K562 (cell line): ENCODE measurements around the gene SETD4. TPM values are rescaled to one million over a fixed set of nuclear protein-coding genes. Genes with fewer than 3 reads are reported as not detected.

Experiments
- ARID1B ChIP-seq: fragments of 450-650 bp; IDR thresholded peaks from 2 replicates; pipeline ENCODE4 v1.6.1; 2016; ENCODE audit warnings: antibody characterized with exemption, mild to moderate bottlenecking, inconsistent platforms
- EP300 ChIP-seq: IDR thresholded peaks from 2 replicates; pipeline ENCODE4 v1.6.1; 2012; ENCODE audit warnings: low read length, improper control_type of control experiment
- GABPA ChIP-seq: fragments of 200-800 bp; sonication (Bioruptor generic); conservative IDR thresholded peaks from 2 replicates; pipeline ENCODE4 v1.6.1; 2016; ENCODE audit warnings: low read depth, missing genetic modification characterization, missing compliant biosample characterization
- NKRF ChIP-seq: fragments of 450-650 bp; IDR thresholded peaks from 2 replicates; pipeline ENCODE4 v1.6.1; 2016; ENCODE audit warnings: borderline replicate concordance
- NONO ChIP-seq, 2 experiments: fragments of 200-400 bp in 1 of 2; fragments of 450-650 bp in 1 of 2; formaldehyde crosslinking in 1 of 2; IDR thresholded peaks; 2 replicates each; pipeline ENCODE4 v1.6.1; 2017; ENCODE audit warnings: low read depth in 2 of 2, mild to moderate bottlenecking in 2 of 2, moderate library complexity in 2 of 2, low read length in 1 of 2
- PPARD ChIP-seq: fragments of 250-450 bp; sonication (Bioruptor Pico); IDR thresholded peaks from 2 replicates; pipeline ENCODE4 v1.8.0; 2022; ENCODE audit warnings: inconsistent platforms, mild to moderate bottlenecking, moderate library complexity
- polyA plus RNA-seq, 8 experiments: library from polyadenylated mRNA; depleted of rRNA in 4 of 8; stranded (reverse) in 5 of 8; unstranded in 3 of 8; fragments of >200 nt; fragmentation: Nextera tagmentation in 2 of 8; fragmentation: Illumina TruSeq in 1 of 8; extraction: Ambion mirVana in 2 of 8; extraction: Trizol in 1 of 8; gene quantifications; 2 replicates each; pipeline versions ENCODE4 v1.2.1 to v1.2.3, GENCODE V29; 2011 to 2014; ENCODE audit warnings: inconsistent platforms in 1 of 8, missing spikeins in 1 of 8
- total RNA-seq, 7 experiments: library from RNA; depleted of rRNA in 6 of 7; stranded (reverse); fragments of >200 nt in 6 of 7; fragmentation: Illumina TruSeq in 2 of 7; extraction: Trizol in 2 of 7; gene quantifications; 2 replicates each; pipeline versions ENCODE4 v1.2.1 to v1.2.3, GENCODE V29; 2011 to 2021; ENCODE audit warnings: low replicate concordance in 1 of 7
- TF ChIP-seq, protein P1 (sequence below): sonication (generic); formaldehyde crosslinking; IDR thresholded peaks from 2 replicates; pipeline ENCODE4 v1.5.0; 2020; ENCODE audit warnings: missing genetic modification reagents
- TF ChIP-seq, protein P2 (sequence below): IDR thresholded peaks from 2 replicates; pipeline ENCODE4 v1.6.1; 2012; ENCODE audit warnings: low read depth, low read length, improper control_type of control experiment, borderline replicate concordance
- TF ChIP-seq, protein P3 (sequence below), 2 experiments: fragments of 450-650 bp; formaldehyde crosslinking in 1 of 2; IDR thresholded peaks; 2 replicates each; pipeline versions ENCODE4 v1.4.0 to v1.6.1; 2014 to 2020; ENCODE audit warnings: mild to moderate bottlenecking in 2 of 2, borderline replicate concordance in 1 of 2, low read depth in 1 of 2
- TF ChIP-seq, protein P4 (sequence below): fragments of 450-650 bp; IDR thresholded peaks from 2 replicates; pipeline ENCODE4 v1.6.1; 2017; ENCODE audit warnings: antibody characterized with exemption, mild to moderate bottlenecking

The SETD4 gene
- total and polyA plus RNA-seq, 9 of the 15 experiments (the other 6 are each of a cell fraction or from before 2014, with no cell fraction given), result 16.1 to 51.3 (median 25.7) TPM

GRCh38 chr21:36059823-36060158 lies 535 bp downstream of the SETD4 start (continued):
- TF ChIP-seq, protein P1, sequence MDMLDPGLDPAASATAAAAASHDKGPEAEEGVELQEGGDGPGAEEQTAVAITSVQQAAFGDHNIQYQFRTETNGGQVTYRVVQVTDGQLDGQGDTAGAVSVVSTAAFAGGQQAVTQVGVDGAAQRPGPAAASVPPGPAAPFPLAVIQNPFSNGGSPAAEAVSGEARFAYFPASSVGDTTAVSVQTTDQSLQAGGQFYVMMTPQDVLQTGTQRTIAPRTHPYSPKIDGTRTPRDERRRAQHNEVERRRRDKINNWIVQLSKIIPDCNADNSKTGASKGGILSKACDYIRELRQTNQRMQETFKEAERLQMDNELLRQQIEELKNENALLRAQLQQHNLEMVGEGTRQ (CRISPR knock-in tag), result peak; percentile 51; the same call in 1 of the 2 replicates
- TF ChIP-seq, protein P2, sequence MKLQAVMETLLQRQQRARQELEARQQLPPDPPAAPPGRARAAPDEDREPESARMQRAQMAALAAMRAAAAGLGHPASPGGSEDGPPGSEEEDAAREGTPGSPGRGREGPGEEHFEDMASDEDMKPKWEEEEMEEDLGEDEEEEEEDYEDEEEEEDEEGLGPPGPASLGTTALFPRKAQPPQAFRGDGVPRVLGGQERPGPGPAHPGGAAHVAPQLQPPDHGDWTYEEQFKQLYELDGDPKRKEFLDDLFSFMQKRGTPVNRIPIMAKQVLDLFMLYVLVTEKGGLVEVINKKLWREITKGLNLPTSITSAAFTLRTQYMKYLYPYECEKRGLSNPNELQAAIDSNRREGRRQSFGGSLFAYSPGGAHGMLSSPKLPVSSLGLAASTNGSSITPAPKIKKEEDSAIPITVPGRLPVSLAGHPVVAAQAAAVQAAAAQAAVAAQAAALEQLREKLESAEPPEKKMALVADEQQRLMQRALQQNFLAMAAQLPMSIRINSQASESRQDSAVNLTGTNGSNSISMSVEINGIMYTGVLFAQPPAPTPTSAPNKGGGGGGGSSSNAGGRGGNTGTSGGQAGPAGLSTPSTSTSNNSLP, result no peak
- TF ChIP-seq, protein P3, sequence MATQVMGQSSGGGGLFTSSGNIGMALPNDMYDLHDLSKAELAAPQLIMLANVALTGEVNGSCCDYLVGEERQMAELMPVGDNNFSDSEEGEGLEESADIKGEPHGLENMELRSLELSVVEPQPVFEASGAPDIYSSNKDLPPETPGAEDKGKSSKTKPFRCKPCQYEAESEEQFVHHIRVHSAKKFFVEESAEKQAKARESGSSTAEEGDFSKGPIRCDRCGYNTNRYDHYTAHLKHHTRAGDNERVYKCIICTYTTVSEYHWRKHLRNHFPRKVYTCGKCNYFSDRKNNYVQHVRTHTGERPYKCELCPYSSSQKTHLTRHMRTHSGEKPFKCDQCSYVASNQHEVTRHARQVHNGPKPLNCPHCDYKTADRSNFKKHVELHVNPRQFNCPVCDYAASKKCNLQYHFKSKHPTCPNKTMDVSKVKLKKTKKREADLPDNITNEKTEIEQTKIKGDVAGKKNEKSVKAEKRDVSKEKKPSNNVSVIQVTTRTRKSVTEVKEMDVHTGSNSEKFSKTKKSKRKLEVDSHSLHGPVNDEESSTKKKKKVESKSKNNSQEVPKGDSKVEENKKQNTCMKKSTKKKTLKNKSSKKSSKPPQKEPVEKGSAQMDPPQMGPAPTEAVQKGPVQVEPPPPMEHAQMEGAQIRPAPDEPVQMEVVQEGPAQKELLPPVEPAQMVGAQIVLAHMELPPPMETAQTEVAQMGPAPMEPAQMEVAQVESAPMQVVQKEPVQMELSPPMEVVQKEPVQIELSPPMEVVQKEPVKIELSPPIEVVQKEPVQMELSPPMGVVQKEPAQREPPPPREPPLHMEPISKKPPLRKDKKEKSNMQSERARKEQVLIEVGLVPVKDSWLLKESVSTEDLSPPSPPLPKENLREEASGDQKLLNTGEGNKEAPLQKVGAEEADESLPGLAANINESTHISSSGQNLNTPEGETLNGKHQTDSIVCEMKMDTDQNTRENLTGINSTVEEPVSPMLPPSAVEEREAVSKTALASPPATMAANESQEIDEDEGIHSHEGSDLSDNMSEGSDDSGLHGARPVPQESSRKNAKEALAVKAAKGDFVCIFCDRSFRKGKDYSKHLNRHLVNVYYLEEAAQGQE (IDR thresholded peaks at IDR 0.05; ENCODE audit: borderline replicate concordance), result no peak
- TF ChIP-seq, protein P3 (CRISPR knock-in tag; IDR thresholded peaks at IDR 0.05; ENCODE audit: low read depth), result peak; percentile 62; the same call in 1 of the 2 replicates
- TF ChIP-seq NONO (IDR thresholded peaks at IDR 0.05; ENCODE audit: low read depth in 2 of 2, low read length in 1 of 2), result no peak
- no peak for TF ChIP-seq ARID1B
- TF ChIP-seq, protein P4, sequence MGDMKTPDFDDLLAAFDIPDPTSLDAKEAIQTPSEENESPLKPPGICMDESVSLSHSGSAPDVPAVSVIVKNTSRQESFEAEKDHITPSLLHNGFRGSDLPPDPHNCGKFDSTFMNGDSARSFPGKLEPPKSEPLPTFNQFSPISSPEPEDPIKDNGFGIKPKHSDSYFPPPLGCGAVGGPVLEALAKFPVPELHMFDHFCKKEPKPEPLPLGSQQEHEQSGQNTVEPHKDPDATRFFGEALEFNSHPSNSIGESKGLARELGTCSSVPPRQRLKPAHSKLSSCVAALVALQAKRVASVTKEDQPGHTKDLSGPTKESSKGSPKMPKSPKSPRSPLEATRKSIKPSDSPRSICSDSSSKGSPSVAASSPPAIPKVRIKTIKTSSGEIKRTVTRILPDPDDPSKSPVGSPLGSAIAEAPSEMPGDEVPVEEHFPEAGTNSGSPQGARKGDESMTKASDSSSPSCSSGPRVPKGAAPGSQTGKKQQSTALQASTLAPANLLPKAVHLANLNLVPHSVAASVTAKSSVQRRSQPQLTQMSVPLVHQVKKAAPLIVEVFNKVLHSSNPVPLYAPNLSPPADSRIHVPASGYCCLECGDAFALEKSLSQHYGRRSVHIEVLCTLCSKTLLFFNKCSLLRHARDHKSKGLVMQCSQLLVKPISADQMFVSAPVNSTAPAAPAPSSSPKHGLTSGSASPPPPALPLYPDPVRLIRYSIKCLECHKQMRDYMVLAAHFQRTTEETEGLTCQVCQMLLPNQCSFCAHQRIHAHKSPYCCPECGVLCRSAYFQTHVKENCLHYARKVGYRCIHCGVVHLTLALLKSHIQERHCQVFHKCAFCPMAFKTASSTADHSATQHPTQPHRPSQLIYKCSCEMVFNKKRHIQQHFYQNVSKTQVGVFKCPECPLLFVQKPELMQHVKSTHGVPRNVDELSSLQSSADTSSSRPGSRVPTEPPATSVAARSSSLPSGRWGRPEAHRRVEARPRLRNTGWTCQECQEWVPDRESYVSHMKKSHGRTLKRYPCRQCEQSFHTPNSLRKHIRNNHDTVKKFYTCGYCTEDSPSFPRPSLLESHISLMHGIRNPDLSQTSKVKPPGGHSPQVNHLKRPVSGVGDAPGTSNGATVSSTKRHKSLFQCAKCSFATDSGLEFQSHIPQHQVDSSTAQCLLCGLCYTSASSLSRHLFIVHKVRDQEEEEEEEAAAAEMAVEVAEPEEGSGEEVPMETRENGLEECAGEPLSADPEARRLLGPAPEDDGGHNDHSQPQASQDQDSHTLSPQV, result no peak
- TF ChIP-seq PPARD (CRISPR knock-in tag), result no peak
- TF ChIP-seq NKRF, result peak; percentile 97; the same call in 1 of the 2 replicates
- no peak for TF ChIP-seq GABPA (tag)
- no peak for TF ChIP-seq EP300
